ENCODE measurements around the gene CUL9. TPM values are rescaled to one million over a fixed set of nuclear protein-coding genes. Genes with fewer than 3 reads are reported as not detected.
A peak's percentile ranks its signal among the peaks of the same experiment; 100 is the strongest.

Gene CUL9
- total RNA-seq, 1 donor from 2014 or later: 37.5 TPM

- peak overlapping the region; percentile 36 for H3K27ac Mint-ChIP-seq (ENCODE audit: unreplicated experiment)
- peaks cover 30% of the 10 kb centered on the region for H3K4me1 Mint-ChIP-seq
- no peak for TF ChIP-seq CTCF (conservative IDR thresholded peaks at IDR 0.05)
- peak; percentile 69 for DNase-seq (ENCODE audit: low read depth, low spot score)
- H3K27me3 Mint-ChIP-seq (ENCODE audit: low read depth): peaks cover 21% of the 10 kb centered on the region
- no peaks in the 10 kb centered on the region for H3K9me3 Mint-ChIP-seq
- H3K4me3 Mint-ChIP-seq: no peak overlapping the region
- no peaks in the 10 kb centered on the region for H3K36me3 Mint-ChIP-seq (ENCODE audit: low read depth)
Measured at GRCh38 chr6:43246301-43247113, 64.5 kb downstream of the CUL9 start.

GRCh38 chr6:43247114-43247999, 65.4 kb downstream of the CUL9 start:
- H3K27ac Mint-ChIP-seq (ENCODE audit: unreplicated experiment): no peak overlapping the region
- no peak overlapping the region for H3K4me3 Mint-ChIP-seq
- H3K36me3 Mint-ChIP-seq (ENCODE audit: low read depth): no peaks in the 10 kb centered on the region

GRCh38 chr6:43248101-43248500, 66.1 kb downstream of the CUL9 start:
- no peak overlapping the region for H3K4me3 Mint-ChIP-seq
- no peak for DNase-seq (ENCODE audit: low read depth, low spot score)
- H3K36me3 Mint-ChIP-seq (ENCODE audit: low read depth): no peaks in the 10 kb centered on the region
- H3K27me3 Mint-ChIP-seq (ENCODE audit: low read depth): peaks cover 26% of the 10 kb centered on the region
- H3K4me1 Mint-ChIP-seq: peaks cover 35% of the 10 kb centered on the region
- H3K27ac Mint-ChIP-seq (ENCODE audit: unreplicated experiment): peak overlapping the region; percentile 69
- TF ChIP-seq CTCF (conservative IDR thresholded peaks at IDR 0.05): no peak
- H3K9me3 Mint-ChIP-seq: no peaks in the 10 kb centered on the region

More at GRCh38 chr6:43247114-43247999, 65.4 kb downstream of the CUL9 start:
- H3K27me3 Mint-ChIP-seq (ENCODE audit: low read depth): peaks cover 26% of the 10 kb centered on the region
- peaks cover 35% of the 10 kb centered on the region for H3K4me1 Mint-ChIP-seq
- no peaks in the 10 kb centered on the region for H3K9me3 Mint-ChIP-seq
- peak; percentile 70 for DNase-seq (ENCODE audit: low read depth, low spot score)
- no peak for TF ChIP-seq CTCF (conservative IDR thresholded peaks at IDR 0.05)

- Mint-ChIP-seq H3K4me3 (no peak overlapping the region), H3K27me3 (ENCODE audit: low read depth) (peaks cover 26% of the 10 kb centered on the region), H3K9me3 (no peaks in the 10 kb centered on the region), H3K36me3 (ENCODE audit: low read depth) (no peaks in the 10 kb centered on the region), H3K4me1 (peaks cover 35% of the 10 kb centered on the region), H3K27ac (ENCODE audit: unreplicated experiment) (no peak overlapping the region)
- no peak for TF ChIP-seq CTCF (conservative IDR thresholded peaks at IDR 0.05)
- no peak for DNase-seq (ENCODE audit: low read depth, low spot score)
Measured at GRCh38 chr6:43248791-43249190, 66.8 kb downstream of the CUL9 start.

- H3K27ac Mint-ChIP-seq (ENCODE audit: unreplicated experiment): no peak overlapping the region
- peaks cover 26% of the 10 kb centered on the region for H3K27me3 Mint-ChIP-seq (ENCODE audit: low read depth)
- H3K9me3 Mint-ChIP-seq: no peaks in the 10 kb centered on the region
- peak overlapping the region; percentile 42 for H3K4me3 Mint-ChIP-seq
- no peaks in the 10 kb centered on the region for H3K36me3 Mint-ChIP-seq (ENCODE audit: low read depth)
- TF ChIP-seq CTCF (conservative IDR thresholded peaks at IDR 0.05): no peak
- H3K4me1 Mint-ChIP-seq: peaks cover 35% of the 10 kb centered on the region
- DNase-seq (ENCODE audit: low read depth, low spot score): no peak
Measured at GRCh38 chr6:43250992-43251373, 69.0 kb downstream of the CUL9 start.

Data from neural crest cell (in vitro differentiated cells).